NCI-H460 (cell line): ENCODE data around the gene RFFL. TPM values are rescaled to one million over a fixed set of nuclear protein-coding genes. Genes with fewer than 3 reads are reported as not detected.
"Not testable (repeated sequence)": the region's sequence is repeated elsewhere in the genome, so short reads cannot be mapped to it uniquely, and the experiment has no call there.

Experiments
- DNase-seq: peaks from one replicate; pipeline ENCODE4 v3.0.0-alpha.2; 2016; ENCODE audit warnings: low read depth; ENCODE audit errors: extremely low read depth
- total RNA-seq: library from RNA; depleted of rRNA; stranded (reverse); fragments of >200 nt; shearing (Covaris generic); gene quantifications from 2 replicates; pipeline ENCODE4 v1.2.3, GENCODE V29; 2014

RFFL gene
- total RNA-seq, 1 experiment from 2014 or later = 26.4 TPM

DNA sequence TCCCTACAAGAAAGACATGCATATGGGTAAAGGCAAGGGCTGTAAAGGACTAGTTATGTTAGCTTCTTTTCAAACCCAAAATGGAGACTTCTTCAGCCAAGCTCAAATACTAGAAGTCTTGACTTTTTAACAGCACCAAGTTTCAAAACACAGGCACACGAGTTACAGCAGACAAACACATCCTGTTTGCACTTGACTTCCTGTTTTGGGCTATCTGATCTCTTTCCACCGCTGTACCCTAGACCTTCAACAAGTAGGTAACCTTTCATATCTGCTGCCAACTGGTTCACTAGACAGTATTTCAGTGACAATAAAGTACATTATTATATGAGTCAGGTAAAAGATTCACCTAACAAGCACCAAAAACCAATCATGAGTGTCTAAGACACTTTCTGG, 12.3 kb downstream of the RFFL start:
- no peak for DNase-seq

DNA sequence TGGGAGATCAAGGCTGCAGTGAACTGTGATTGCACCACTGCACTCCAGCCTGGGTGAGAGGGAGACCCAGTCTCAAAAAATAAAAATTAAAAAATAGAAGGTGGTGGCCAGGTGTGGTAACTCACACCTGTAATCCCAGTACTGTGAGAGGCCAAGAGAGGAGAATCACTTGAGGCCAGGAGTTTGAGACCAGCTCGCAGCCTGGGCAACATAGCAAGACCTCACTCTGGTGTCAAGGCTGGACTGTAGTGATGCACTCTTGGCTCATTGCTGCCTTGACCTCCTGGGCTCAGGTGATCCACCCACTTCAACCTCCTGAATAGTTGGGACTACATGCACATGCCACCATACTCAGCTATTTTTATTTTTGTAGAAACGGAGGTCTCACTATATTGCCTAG, 13.3 kb downstream of the RFFL start:
- DNase-seq = no peak

DNA sequence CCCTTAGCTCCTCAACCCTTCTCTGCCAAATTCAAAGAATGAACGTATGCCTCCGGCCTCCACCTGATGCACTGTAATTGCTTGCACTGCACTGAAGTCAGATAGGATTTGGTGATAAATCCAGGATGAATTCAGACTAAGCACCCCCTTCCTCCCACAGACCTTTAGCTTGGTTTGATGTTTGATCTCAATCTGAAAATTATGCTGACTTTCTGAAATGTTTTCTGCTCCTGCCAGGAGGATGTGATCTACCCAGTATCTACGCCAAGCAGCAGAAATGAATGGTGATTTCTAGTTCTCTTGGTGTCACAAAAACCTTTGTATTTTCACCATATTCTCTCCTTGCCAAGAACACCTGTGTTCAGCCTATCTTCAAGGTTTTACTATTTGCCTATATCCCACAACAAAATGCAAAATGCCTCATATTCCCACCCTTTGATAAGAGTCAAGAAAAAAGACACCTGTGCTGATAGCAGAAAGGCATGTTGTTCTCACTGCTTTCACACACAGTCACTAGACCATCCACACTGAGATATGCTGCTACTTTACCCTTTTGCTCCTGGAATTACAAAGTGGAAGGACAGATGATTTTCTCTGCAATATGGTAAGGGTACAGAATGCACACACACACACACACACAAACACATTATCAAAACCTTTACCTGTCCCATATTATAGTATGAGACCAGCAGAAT, 14.7 kb downstream of the RFFL start:
- no peak for DNase-seq

DNA sequence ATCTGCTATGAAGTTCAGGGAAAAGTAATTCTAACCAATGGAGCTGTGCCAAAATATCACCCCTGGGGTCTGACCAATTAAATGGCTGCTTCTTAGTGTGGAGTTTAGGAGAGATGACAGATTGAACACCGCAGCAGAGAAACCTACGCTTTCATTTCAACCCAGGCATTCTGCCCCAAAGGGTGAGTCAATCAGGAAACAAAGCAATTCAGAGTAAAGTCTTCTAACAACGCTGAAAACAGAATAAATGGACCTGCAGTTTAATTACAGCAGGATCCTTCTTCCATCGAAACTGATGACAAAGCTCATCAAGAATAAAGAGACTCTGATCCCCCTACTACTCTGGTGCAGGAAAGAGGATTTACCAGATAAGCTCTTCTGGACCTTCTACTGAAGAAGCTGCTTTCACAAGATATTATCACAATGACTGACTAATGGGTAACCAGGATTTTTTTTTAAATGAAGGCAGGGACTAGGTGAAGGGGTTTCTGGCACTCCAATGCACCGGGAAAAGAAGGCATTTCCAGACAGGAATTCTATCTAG, 16.7 kb downstream of the RFFL start:
- no peak for DNase-seq

DNA sequence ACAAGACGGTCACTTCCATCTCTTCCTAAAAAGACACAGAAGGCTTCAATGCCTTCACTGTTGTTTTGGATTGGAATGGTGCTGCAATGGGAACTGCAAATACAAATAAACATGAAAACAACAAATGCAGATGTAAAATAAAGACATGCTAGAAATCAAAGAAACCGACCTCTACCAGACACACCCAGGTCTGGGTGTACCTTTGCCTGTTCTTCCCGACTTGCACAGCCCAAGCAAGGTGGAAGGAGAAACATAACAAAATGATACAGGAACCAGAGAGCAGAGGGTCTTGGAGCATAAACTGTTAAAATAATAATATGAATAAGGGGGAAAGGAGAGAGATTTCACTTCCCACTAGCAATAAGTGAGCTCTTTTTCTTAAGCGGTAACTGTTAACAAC, 17.3 kb downstream of the RFFL start:
- no peak for DNase-seq

DNA sequence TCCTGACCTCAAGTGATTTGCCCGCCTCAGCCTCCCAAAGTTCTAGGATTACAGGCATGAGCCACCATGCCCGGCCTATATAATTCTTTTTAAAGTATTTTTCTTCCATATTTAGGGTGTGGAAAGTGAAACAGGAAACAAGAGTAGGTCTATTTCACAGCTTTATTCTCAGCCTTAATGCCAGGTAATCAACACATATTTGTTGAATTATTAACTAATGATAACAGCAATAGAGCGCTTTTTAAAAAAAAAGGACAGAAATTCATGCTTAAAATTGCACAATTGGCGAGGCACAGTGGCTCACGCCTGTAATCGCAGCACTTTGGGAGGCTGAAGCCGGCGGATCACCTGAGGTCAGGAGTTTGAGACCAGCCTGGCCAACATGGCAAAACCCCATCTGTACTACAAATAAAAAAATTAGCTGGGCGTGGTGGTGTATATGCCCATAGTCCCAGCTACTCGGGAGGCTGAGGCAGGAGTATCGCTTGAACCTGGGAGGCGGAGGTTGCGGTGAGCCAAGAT, 18.0 kb downstream of the RFFL start:
- DNase-seq = not testable (repeated sequence)

DNA sequence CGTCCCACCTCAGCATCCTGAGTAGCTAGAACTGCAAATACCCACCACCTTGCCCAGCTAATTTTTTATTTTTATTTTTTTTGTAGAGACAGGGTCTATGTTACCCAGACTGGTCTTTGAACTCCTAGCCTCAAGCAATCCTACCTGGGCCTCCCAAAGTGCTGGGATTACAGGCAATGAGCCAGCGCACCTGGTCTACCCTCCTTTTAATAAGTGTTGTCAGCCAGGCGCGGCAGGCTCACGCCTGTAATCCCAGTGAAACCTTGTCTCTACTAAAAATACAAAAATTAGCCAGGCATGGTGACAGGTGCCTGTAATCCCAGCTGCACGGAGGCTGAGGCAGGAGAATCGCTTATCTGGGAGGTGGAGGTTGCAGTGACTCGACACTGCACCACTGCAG, 19.3 kb downstream of the RFFL start:
- DNase-seq = no peak

DNA sequence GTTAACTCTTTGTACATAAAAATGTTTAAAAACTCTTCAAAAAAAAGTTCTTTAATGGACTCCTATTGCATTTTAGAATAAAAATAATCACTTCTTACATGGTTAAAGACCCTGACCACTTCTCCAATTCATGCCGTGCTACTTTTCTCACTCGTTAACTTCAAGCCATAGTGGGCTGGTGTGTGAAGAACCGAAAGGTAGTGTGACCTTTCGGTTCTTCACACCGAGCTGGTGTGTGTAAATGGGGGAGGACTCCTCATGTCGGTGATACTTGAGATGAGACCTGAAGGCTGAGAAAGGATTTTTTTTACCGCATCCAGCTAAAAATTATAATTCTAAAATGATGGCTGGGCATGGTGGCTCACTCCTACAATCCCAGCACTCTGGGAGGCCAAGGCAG, 22.1 kb downstream of the RFFL start:
- no peak for DNase-seq

DNA sequence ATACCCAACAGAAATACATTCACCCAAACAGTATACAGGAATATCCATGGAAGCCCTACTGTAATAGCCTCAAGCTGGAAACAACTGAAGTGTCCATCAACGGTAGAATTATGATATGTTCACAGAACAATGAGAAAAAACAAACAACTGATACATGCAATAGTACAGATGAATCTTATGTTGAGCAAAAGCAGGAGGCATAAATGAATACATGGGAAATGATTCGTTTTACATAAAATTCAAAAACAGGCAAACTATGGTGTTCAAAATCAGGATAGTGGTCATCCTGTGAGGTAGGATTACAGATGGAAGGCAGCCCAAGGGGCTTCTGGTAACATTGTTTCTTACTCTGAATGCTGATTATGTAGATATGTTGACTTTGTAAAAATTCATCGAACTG, 25.1 kb downstream of the RFFL start:
- DNase-seq = no peak

DNA sequence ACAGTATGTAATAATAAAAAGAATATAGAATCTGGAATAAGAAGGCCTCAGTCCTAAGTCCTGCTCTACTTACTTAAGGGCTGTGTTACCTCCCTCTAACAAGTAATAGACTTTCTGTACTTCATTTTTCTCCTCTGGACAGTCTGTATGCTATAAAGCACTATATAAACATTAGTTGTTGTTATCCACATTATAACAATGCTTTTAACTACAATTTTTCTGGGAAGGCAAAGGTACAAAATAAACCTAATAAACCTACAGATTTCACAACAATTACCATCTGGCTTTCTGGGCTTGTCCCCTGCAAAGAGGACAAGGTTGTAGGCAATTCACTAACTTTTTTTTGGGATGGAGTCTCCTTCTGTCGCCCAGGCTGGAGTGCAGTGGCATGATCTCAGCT, 32.7 kb downstream of the RFFL start:
- no peak for DNase-seq

DNA sequence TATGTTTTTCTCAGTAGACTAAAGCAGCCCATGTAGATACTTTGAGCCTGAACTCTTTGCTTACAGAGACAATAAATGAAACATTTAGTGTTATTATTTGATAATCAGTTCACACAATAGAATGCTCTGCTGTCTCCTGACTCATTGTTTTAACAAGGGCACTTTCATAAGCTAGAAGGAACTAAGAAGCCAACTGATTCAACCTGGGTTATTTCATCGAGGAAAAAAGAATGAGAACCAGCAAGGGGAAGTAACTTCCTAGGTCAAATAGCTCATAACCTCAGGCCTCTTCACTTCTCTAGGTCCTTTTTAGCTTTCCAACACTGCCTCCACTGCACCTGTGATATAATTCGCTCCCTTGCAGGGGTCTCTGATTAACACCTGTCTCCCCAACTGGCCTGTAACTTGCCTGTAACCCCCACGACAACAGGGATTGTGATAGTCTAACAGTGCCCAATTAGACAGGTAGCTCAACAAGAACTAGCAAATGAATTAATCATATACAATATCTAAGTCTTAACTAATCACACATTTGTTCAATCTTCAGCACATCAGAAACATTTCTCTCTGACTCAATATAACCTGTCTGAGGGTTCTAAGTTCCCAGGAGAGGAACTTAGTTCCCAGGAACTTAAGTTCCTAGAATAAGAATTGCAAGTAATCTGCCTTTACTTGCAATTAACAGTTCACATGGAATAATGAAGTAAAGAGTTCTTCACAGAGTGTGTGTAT, 34.8 kb downstream of the RFFL start:
- no peak for DNase-seq

DNA sequence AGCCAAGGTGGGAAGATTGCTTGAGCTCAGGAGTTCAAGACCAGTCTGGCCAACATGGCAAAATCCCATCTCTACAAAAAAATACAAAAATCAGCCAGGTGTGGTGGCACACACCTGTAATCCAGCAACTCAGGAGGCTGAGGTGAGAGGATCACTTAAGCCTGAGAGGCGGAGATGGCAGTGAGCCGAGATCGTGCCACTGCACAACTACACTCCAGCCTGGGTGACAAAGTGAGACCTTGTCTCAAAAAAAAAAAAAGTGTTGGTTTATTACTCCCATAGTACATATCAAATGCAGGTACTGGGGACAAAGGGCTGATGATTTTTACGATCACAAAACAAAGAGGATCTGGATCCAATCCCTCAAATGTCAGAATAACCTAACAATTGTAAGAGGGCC, 35.4 kb downstream of the RFFL start:
- DNase-seq = not testable (repeated sequence)

DNA sequence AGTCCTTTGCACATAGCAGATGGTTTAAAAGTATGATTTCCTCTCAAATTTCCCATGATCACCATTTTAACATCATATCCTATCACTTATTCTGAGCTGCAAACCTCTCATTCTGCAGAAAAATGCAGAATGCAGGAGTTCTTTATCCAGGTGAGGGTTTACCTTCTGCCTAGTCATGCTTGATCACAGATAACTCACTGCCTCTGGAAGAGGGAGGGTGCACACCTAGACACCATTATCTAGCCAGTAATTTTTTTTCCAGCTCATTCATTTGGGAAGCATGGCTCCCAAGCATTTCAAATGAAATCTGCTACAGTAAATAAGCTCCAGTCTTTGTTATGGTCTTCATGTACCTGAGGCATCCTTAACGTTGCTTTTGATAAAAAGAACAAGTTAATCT, 38.0 kb downstream of the RFFL start:
- DNase-seq = no peak

DNA sequence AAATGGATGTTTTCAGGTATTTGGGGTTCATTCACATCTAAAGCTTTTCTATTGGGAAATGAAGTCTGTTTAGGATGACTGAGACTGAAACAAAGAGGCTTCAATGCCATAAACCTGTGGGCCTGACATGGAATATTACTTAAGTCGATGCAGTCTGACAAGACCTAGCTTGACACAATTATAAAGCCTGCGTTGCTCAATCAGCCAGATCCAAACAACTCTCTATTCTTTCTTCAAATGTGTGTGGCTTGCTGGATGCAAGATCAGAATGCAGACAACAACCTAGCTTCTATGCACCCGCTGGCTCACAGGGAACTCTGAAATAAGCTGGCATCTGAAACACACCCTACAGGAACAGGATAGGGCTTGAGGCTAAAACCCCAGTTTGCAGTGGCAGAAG, 40.0 kb downstream of the RFFL start:
- DNase-seq = no peak

DNA sequence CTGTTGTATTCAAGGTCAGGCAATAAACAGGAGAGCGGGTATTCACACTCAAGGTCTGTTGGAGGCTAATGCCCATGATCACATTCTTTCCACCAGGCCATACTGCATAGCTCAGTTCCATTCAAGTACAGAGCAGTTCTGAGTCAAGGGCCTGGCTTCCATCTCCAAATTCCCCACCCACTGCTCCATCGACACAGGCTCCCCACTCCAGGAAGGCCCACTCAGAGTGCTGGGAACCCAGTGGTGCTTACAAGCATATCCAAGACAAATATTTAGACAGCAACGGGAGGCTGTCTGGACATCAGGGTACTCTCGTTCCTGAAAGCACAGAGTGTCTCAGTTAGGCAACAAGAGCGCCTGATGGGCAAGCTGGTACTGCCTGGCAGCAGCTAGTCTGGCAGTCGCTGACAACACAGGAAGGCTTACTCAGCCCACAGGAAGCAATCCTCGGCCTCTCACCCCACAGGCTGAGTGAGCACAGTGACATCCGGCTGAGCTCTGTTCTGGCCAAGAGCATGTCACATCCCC, 40.9 kb downstream of the RFFL start:
- peak; percentile 26 for DNase-seq

DNA sequence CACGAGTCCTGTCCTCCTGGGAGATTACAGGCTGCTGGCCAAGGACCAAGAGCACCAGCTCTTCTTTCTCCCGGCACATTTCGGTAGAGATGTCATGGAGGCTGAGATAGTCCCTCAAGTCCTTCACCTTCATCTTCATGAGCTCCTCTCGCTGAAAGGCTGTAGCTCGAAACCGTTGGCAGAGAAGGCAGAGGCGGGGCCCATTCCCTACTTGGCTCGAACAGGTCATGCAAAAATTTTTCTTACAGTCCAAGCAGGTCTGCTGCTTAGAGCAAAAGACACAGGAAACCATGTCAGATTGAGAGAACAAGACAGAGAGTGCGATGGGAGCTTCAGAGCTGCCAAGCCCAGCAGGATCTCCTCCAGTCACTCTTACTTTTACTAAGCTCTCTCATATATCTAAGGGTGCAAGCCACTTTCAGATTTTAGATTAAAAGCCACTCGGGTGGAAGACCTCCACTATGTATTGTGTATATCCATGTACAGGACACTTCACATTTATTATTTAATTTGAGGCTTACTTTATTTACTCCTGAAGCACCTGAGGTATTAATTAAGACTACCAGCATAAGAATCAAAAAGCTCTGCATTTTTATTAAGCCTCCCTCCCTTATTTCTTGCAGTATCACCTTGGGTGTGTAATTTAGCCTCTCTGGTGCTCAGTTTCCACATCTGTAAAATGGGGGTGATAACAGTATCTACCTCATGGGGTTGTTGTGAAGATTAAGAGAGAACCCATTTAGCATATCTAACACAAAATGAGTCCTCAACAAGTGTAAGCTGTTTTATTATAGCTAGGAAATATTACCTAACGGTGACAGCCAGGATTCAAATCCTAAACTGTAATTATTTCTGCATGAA, 41.8 kb downstream of the RFFL start:
- no peak for DNase-seq

DNA sequence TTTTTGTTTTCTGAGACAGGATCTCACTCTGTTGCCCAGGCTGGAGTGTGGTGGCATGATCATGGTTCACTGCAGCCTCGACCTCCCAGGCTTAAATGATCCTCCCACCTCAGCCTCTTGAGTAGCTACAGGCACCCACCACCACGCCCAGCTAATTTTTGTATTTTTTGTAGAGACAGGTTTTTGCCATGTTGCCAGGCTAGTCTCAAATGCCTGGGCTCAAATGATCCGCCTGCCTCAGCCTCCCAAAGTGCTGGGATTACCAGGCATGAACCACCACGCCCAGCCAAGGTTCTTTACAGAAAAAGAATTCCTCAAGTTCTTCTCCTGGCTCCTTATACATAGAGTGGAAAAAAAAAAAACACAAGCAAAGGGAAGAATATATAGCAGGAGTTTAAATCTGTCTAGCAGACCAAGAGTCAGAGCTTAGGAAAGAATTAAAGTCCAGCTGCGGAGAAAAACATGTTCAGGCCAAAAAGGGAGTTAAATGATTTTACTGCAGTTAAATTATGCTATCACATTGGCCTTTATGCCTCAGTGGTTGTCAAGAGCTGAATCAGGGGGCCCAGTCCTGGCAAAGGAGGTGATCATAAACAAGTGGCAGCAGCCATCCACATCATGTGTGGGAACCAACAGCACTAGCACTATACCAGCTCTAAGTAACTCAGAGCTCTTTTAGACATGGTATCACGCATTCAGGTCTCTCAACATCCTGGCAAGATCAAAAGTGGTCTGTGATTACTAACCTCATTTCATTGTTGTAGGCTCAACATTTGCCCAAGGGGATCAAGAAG, 43.9 kb downstream of the RFFL start:
- DNase-seq = no peak

DNA sequence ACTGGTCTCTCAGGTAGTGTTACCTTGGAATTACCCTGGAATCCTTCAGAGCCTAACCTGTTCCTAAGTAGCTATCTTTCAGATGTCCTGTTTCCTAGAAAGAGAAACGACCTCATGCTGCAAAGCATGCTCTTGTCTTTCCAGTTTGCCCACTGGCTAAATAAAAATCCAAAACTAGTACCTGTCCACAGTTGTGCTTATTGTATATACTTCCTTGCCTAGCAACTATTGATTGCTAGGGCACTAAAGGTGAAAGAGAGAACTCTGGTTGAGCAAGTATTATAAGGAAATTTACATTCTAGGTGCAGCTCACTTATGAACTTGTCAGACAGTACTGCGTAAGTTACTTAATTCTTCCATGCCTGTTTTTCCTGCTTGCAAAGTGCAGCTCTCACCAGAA, 44.7 kb downstream of the RFFL start:
- no peak for DNase-seq

DNA sequence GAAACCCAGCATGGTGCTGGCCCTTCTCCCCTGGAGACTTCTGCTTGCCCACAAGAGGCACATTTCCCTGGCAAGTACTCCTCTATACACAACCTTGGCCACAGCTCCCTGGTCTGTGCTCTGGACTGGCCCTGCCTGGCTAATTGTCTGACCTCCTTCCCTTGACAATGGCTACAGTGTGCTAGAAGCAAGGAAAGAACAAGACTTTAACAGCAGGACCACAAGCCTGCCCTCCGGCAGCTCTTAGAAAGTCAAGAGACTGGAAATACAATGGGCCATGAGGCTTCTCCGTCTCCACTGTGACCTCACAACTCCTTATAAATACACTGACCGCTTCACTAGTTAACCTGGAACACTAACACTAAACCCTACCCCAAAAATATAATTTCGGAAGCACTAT, 46.5 kb downstream of the RFFL start:
- no peak for DNase-seq

DNA sequence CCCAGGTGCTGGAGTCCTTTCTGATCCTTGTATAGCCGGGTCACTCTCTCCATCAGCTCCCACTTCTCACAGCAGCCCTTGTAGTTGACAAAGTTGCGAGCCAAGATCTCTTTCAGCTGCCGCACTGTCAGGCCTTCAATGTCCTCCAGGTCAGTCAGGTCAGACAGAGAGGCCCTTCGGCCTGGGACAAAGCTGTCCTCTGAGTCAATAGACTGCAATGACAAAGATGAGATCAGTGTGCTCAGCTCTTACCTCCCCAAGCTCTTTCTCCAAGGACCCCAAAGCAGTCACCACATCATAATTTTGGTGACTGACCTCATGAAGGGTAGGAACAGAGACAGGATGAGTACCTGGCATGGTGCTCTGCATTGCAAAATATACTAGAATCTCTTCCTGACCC, 47.1 kb downstream of the RFFL start:
- no peak for DNase-seq
